Stimulated activated naive CD8-positive, alpha-beta T cell treated with anti-CD3 and anti-CD28 coated beads, Interleukin-15, amount 100 ng/mL, for 72 hours (primary cell): ENCODE results near the gene VIPR1.

ENCODE experiments used
- ATAC-seq: fragments of 150-1000 bp; cut with Tn5 transposase; 2 replicates; pipeline ENCODE4 v1.10.0; 2021; ENCODE audit warnings: mild to moderate bottlenecking, moderate library complexity
- DNase-seq, 2 donors: peaks; one replicate each; pipeline ENCODE4 v3.0.0; 2021 to 2022
- H3K27ac Mint-ChIP-seq, 2 donors: one replicate each; pipeline ENCODE4 v1.8.0; 2022; ENCODE audit warnings: mild to moderate bottlenecking in 2 of 2, mixed read lengths in 2 of 2, moderate library complexity in 2 of 2
- H3K27me3 Mint-ChIP-seq: one replicate; pipeline ENCODE4 v1.8.0; 2022; ENCODE audit warnings: mixed read lengths
- H3K4me1 Mint-ChIP-seq: one replicate; pipeline ENCODE4 v1.8.0; 2022; ENCODE audit warnings: mild to moderate bottlenecking, mixed read lengths
- H3K4me3 Mint-ChIP-seq, 2 donors: one replicate each; pipeline ENCODE4 v1.8.0; 2022; ENCODE audit warnings: mild to moderate bottlenecking in 2 of 2, mixed read lengths in 2 of 2, moderate library complexity in 1 of 2
- H3K9me3 Mint-ChIP-seq, 2 donors: one replicate each; pipeline ENCODE4 v1.8.0; 2022; ENCODE audit warnings: mixed read lengths in 2 of 2

The VIPR1 gene

GRCh38 chr3:42502429-42503250, at the start of gene VIPR1:
VIPR1 (plus strand) TSS chr3:42502643; CDS start chr3:42502736, 93 bp downstream.
- peaks cover 32% of the 10 kb centered on the region for H3K27me3 Mint-ChIP-seq
- peak; percentile 96 for ATAC-seq

GRCh38 chr3:42456211-42456610, 46.2 kb upstream of the VIPR1 start:
- Mint-ChIP-seq H3K27me3 (peaks cover 15% of the 10 kb centered on the region), H3K4me1 (no peaks in the 10 kb centered on the region), H3K4me3 (no peak overlapping the region), H3K27ac (no peak overlapping the region), H3K9me3 (peaks cover 0 to 14% of the 10 kb centered on the region in 2 donors)
- DNase-seq = no peak
- ATAC-seq = no peak

More at GRCh38 chr3:42502429-42503250, at the start of gene VIPR1:
- Mint-ChIP-seq H3K27ac (peak within 1 kb of the TSS; percentile 37 to 68), H3K4me3 (peak within 1 kb of the TSS; percentile 85 to 93), H3K4me1 (peaks cover 64% of the 10 kb centered on the region), H3K9me3 (no peaks in the 10 kb centered on the region)
- peak; percentile 91 to 94 for DNase-seq

- ATAC-seq (no peak), DNase-seq (no peak)
- Mint-ChIP-seq H3K4me1 (no peaks in the 10 kb centered on the region), H3K27me3 (peaks cover 15% of the 10 kb centered on the region), H3K4me3 (no peak overlapping the region), H3K9me3 (peaks cover 0 to 11% of the 10 kb centered on the region in 2 donors), H3K27ac (no peak overlapping the region)
Observed at GRCh38 chr3:42459151-42459550, 43.3 kb upstream of the VIPR1 start.

GRCh38 chr3:42461762-42462161, 40.7 kb upstream of the VIPR1 start:
- no peak for ATAC-seq
- no peak overlapping the region for H3K4me3 Mint-ChIP-seq
- H3K9me3 Mint-ChIP-seq = no peaks in the 10 kb centered on the region
- H3K27ac Mint-ChIP-seq = peak overlapping the region in 1 of 2 donors; percentile 64
- no peak for DNase-seq
- no peaks in the 10 kb centered on the region for H3K4me1 Mint-ChIP-seq
- H3K27me3 Mint-ChIP-seq = peaks cover 15% of the 10 kb centered on the region

GRCh38 chr3:42463093-42463492, 39.4 kb upstream of the VIPR1 start:
- H3K4me1 Mint-ChIP-seq = no peaks in the 10 kb centered on the region
- H3K27me3 Mint-ChIP-seq = peaks cover 15% of the 10 kb centered on the region
- ATAC-seq (no peak), DNase-seq (no peak)
- no peaks in the 10 kb centered on the region for H3K9me3 Mint-ChIP-seq
- H3K27ac Mint-ChIP-seq = no peak overlapping the region
- H3K4me3 Mint-ChIP-seq = no peak overlapping the region

- Mint-ChIP-seq H3K4me1 (no peaks in the 10 kb centered on the region), H3K27ac (no peak overlapping the region), H3K4me3 (no peak overlapping the region), H3K27me3 (peaks cover 5% of the 10 kb centered on the region), H3K9me3 (no peaks in the 10 kb centered on the region)
- DNase-seq (no peak), ATAC-seq (no peak)
Observed at GRCh38 chr3:42468111-42468510, 34.3 kb upstream of the VIPR1 start.

- Mint-ChIP-seq H3K9me3 (no peaks in the 10 kb centered on the region), H3K4me3 (no peak overlapping the region), H3K4me1 (peaks cover 6% of the 10 kb centered on the region), H3K27ac (no peak overlapping the region), H3K27me3 (peaks cover 14% of the 10 kb centered on the region)
- ATAC-seq (no peak), DNase-seq (no peak)
Observed at GRCh38 chr3:42472555-42472954, 29.9 kb upstream of the VIPR1 start.

- Mint-ChIP-seq H3K4me1 (peaks cover 6% of the 10 kb centered on the region), H3K27me3 (peaks cover 14% of the 10 kb centered on the region), H3K27ac (no peak overlapping the region), H3K9me3 (no peaks in the 10 kb centered on the region), H3K4me3 (no peak overlapping the region)
- ATAC-seq (no peak), DNase-seq (no peak)
Observed at GRCh38 chr3:42473083-42473932, 29.1 kb upstream of the VIPR1 start.

GRCh38 chr3:42476225-42477125, 26.0 kb upstream of the VIPR1 start:
- ATAC-seq (no peak), DNase-seq (no peak)
- Mint-ChIP-seq H3K27me3 (peaks cover 23% of the 10 kb centered on the region), H3K27ac (peak overlapping the region in 1 of 2 donors; percentile 23), H3K4me1 (peaks cover 6% of the 10 kb centered on the region), H3K9me3 (peaks cover 8 to 22% of the 10 kb centered on the region in 2 donors), H3K4me3 (no peak overlapping the region)

- peaks cover 6% of the 10 kb centered on the region for H3K4me1 Mint-ChIP-seq
- no peak for DNase-seq
- H3K27ac Mint-ChIP-seq = no peak overlapping the region
- H3K9me3 Mint-ChIP-seq = peaks cover 8 to 32% of the 10 kb centered on the region in 2 donors
- ATAC-seq = no peak
- H3K27me3 Mint-ChIP-seq = peaks cover 30% of the 10 kb centered on the region
- no peak overlapping the region for H3K4me3 Mint-ChIP-seq
Observed at GRCh38 chr3:42477696-42478095, 24.7 kb upstream of the VIPR1 start.

GRCh38 chr3:42478830-42479229, 23.6 kb upstream of the VIPR1 start:
- Mint-ChIP-seq H3K9me3 (peaks cover 8 to 40% of the 10 kb centered on the region in 2 donors), H3K27me3 (peaks cover 30% of the 10 kb centered on the region), H3K4me3 (no peak overlapping the region), H3K4me1 (peaks cover 6% of the 10 kb centered on the region), H3K27ac (peak overlapping the region in 1 of 2 donors; percentile 8)
- ATAC-seq (no peak), DNase-seq (no peak)

- no peak overlapping the region for H3K4me3 Mint-ChIP-seq
- no peak for DNase-seq
- no peak overlapping the region for H3K27ac Mint-ChIP-seq
- ATAC-seq = no peak
- peaks cover 0 to 13% of the 10 kb centered on the region in 2 donors for H3K9me3 Mint-ChIP-seq
- H3K4me1 Mint-ChIP-seq = no peaks in the 10 kb centered on the region
- H3K27me3 Mint-ChIP-seq = peaks cover 22% of the 10 kb centered on the region
Observed at GRCh38 chr3:42486814-42487565, 15.5 kb upstream of the VIPR1 start.

GRCh38 chr3:42488687-42489086, 13.8 kb upstream of the VIPR1 start:
- Mint-ChIP-seq H3K9me3 (no peaks in the 10 kb centered on the region), H3K4me1 (no peaks in the 10 kb centered on the region), H3K4me3 (no peak overlapping the region), H3K27ac (no peak overlapping the region), H3K27me3 (peaks cover 7% of the 10 kb centered on the region)
- no peak for DNase-seq
- ATAC-seq = no peak

GRCh38 chr3:42489116-42489936, 13.1 kb upstream of the VIPR1 start:
- ATAC-seq = no peak
- no peaks in the 10 kb centered on the region for H3K4me1 Mint-ChIP-seq
- H3K27ac Mint-ChIP-seq = no peak overlapping the region
- H3K9me3 Mint-ChIP-seq = no peaks in the 10 kb centered on the region
- H3K4me3 Mint-ChIP-seq = no peak overlapping the region
- H3K27me3 Mint-ChIP-seq = peaks cover 5% of the 10 kb centered on the region
- no peak for DNase-seq
